Measurements from ENCODE around the gene ODF2.

ODF2 gene

DNA sequence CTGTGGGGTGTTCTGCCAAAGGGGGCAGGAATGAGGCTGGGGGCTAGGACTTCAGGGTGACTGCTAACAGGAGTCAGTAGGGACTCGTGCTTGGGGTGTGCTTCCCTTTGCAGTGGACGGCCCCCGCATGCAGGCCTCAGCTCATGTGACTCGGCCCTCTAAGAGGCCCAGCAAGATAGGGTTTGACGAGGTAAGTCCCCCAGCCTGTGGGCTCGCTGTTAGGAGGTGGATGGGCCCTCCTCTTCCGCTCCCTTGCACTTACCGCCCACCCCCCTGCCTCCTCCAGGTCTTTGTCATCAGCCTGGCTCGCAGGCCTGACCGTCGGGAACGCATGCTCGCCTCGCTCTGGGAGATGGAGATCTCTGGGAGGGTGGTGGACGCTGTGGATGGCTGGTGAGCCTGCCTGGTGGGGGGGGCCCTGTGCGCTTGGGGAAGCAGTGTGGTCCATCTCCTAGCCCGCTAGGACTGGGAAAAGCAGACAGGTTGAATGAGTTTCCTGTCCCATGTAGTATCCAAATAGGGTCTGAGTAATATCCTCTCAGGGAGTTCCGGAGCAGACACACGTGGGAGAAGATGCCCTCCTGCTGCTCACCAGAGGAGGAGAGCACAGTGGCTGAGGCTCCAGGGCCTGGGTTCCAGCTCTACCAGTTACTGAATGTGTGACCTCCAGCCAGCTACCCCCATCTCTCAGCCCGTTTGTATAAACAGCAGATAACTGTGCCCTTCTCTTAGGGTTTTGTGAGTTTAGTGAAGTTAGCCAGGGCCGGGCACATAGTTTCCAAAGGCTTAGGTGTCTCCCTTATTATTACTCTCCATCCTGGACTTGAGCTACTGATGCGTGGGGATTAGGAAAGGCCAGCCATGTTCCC, 26.9 kb upstream of the ODF2 start:
- DNase-seq (ENCODE audit: low read depth, low spot score), result no peak
- Histone ChIP-seq H3K4me1 (ENCODE audit: insufficient read depth, insufficient read length) (peaks cover 14% of the 10 kb centered on the region), H3K36me3 (ENCODE audit: insufficient read depth, insufficient read length, low read length) (peaks cover 15% of the 10 kb centered on the region), H3K4me3 (ENCODE audit: insufficient read length, low read depth) (no peak overlapping the region), H3K9ac (ENCODE audit: insufficient read length, low read depth) (peak overlapping the region; percentile 57), H3K9me3 (ENCODE audit: insufficient read depth, low read length) (no peaks in the 10 kb centered on the region), H3K27me3 (ENCODE audit: insufficient read depth, insufficient read length) (no peaks in the 10 kb centered on the region)
- TF ChIP-seq SUZ12 (IDR thresholded peaks at IDR 0.05; ENCODE audit: extremely low read depth, insufficient read depth, insufficient read length) (no peak), YY1 (IDR thresholded peaks at IDR 0.05; ENCODE audit: insufficient read depth, insufficient read length) (no peak), ZNF274 (IDR thresholded peaks at IDR 0.05; ENCODE audit: low read depth, low read length) (no peak)

DNA sequence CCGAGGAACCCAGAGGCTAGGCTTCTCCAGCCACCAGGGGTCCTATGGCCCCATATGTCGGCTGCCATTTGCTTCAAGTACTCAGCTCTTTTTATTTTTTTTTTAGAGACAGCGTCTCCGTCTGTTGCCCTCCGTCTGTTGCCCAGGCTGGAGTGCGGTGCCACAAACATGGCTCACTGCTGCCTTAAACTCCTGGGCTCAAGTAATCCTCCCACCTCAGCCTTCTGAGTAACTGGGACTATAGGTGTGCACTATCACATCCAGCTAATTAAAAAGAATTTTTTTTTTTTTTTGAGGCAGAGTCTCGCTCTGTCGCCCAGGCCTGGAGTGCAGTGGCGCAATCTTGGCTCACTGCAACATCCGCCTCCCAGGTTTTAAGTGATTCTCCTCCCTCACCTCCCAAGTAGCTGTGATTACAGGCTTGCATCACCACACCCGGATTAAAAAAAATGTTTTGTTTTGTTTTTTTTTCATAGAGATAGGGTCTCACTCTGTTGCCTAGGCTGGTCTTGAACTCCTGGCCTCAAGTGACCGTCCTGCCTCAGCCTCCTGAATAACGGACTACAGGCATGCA, 26.2 kb upstream of the ODF2 start:
- DNase-seq (ENCODE audit: low read depth, low spot score), result no peak
- Histone ChIP-seq H3K36me3 (ENCODE audit: insufficient read depth, insufficient read length, low read length) (peaks cover 15% of the 10 kb centered on the region), H3K4me1 (ENCODE audit: insufficient read depth, insufficient read length) (peaks cover 11% of the 10 kb centered on the region), H3K27me3 (ENCODE audit: insufficient read depth, insufficient read length) (no peaks in the 10 kb centered on the region), H3K4me3 (ENCODE audit: insufficient read length, low read depth) (no peak overlapping the region), H3K9me3 (ENCODE audit: insufficient read depth, low read length) (no peaks in the 10 kb centered on the region), H3K9ac (ENCODE audit: insufficient read length, low read depth) (no peak overlapping the region)
- TF ChIP-seq SUZ12 (IDR thresholded peaks at IDR 0.05; ENCODE audit: extremely low read depth, insufficient read depth, insufficient read length) (no peak), YY1 (IDR thresholded peaks at IDR 0.05; ENCODE audit: insufficient read depth, insufficient read length) (no peak), ZNF274 (IDR thresholded peaks at IDR 0.05; ENCODE audit: low read depth, low read length) (no peak)

- no peak overlapping the region for H3K9ac ChIP-seq (ENCODE audit: insufficient read length, low read depth)
- TF ChIP-seq SUZ12 (IDR thresholded peaks at IDR 0.05; ENCODE audit: extremely low read depth, insufficient read depth, insufficient read length) (no peak), YY1 (IDR thresholded peaks at IDR 0.05; ENCODE audit: insufficient read depth, insufficient read length) (no peak), ZNF274 (IDR thresholded peaks at IDR 0.05; ENCODE audit: low read depth, low read length) (no peak)
- H3K36me3 ChIP-seq (ENCODE audit: insufficient read depth, insufficient read length, low read length), result peaks cover 19% of the 10 kb centered on the region
- no peaks in the 10 kb centered on the region for H3K9me3 ChIP-seq (ENCODE audit: insufficient read depth, low read length)
- peaks cover 11% of the 10 kb centered on the region for H3K4me1 ChIP-seq (ENCODE audit: insufficient read depth, insufficient read length)
- H3K4me3 ChIP-seq (ENCODE audit: insufficient read length, low read depth), result no peak overlapping the region
- no peak for DNase-seq (ENCODE audit: low read depth, low spot score)
- H3K27me3 ChIP-seq (ENCODE audit: insufficient read depth, insufficient read length), result no peaks in the 10 kb centered on the region
Measured at GRCh38 chr9:128431207-128431606, 24.6 kb upstream of the ODF2 start.

GRCh38 chr9:128434340-128434739, 21.5 kb upstream of the ODF2 start:
- H3K27me3 ChIP-seq (ENCODE audit: insufficient read depth, insufficient read length), result no peaks in the 10 kb centered on the region
- no peak for DNase-seq (ENCODE audit: low read depth, low spot score)
- H3K4me3 ChIP-seq (ENCODE audit: insufficient read length, low read depth), result no peak overlapping the region
- H3K4me1 ChIP-seq (ENCODE audit: insufficient read depth, insufficient read length), result peaks cover 12% of the 10 kb centered on the region
- peaks cover 20% of the 10 kb centered on the region for H3K36me3 ChIP-seq (ENCODE audit: insufficient read depth, insufficient read length, low read length)
- no peak overlapping the region for H3K9ac ChIP-seq (ENCODE audit: insufficient read length, low read depth)
- TF ChIP-seq SUZ12 (IDR thresholded peaks at IDR 0.05; ENCODE audit: extremely low read depth, insufficient read depth, insufficient read length), result no peak
- no peak for TF ChIP-seq ZNF274 (IDR thresholded peaks at IDR 0.05; ENCODE audit: low read depth, low read length)
- TF ChIP-seq YY1 (IDR thresholded peaks at IDR 0.05; ENCODE audit: insufficient read depth, insufficient read length), result no peak
- H3K9me3 ChIP-seq (ENCODE audit: insufficient read depth, low read length), result no peaks in the 10 kb centered on the region

- no peak for TF ChIP-seq SUZ12 (IDR thresholded peaks at IDR 0.05; ENCODE audit: extremely low read depth, insufficient read depth, insufficient read length)
- TF ChIP-seq ZNF274 (IDR thresholded peaks at IDR 0.05; ENCODE audit: low read depth, low read length), result no peak
- TF ChIP-seq YY1 (IDR thresholded peaks at IDR 0.05; ENCODE audit: insufficient read depth, insufficient read length), result no peak
- Histone ChIP-seq H3K27me3 (ENCODE audit: insufficient read depth, insufficient read length) (no peaks in the 10 kb centered on the region), H3K9me3 (ENCODE audit: insufficient read depth, low read length) (no peaks in the 10 kb centered on the region), H3K4me3 (ENCODE audit: insufficient read length, low read depth) (no peak overlapping the region), H3K9ac (ENCODE audit: insufficient read length, low read depth) (no peak overlapping the region), H3K4me1 (ENCODE audit: insufficient read depth, insufficient read length) (peaks cover 13% of the 10 kb centered on the region), H3K36me3 (ENCODE audit: insufficient read depth, insufficient read length, low read length) (peaks cover 20% of the 10 kb centered on the region)
- DNase-seq (ENCODE audit: low read depth, low spot score), result no peak
Measured at GRCh38 chr9:128435611-128436010, 20.2 kb upstream of the ODF2 start.

GRCh38 chr9:128438343-128439109, 17.3 kb upstream of the ODF2 start:
- H3K9me3 ChIP-seq (ENCODE audit: insufficient read depth, low read length), result no peaks in the 10 kb centered on the region
- H3K9ac ChIP-seq (ENCODE audit: insufficient read length, low read depth), result peak overlapping the region; percentile 21

More at GRCh38 chr9:128438343-128439109, 17.3 kb upstream of the ODF2 start:
- Histone ChIP-seq H3K4me3 (ENCODE audit: insufficient read length, low read depth) (no peak overlapping the region), H3K27me3 (ENCODE audit: insufficient read depth, insufficient read length) (no peaks in the 10 kb centered on the region), H3K36me3 (ENCODE audit: insufficient read depth, insufficient read length, low read length) (peaks cover 16% of the 10 kb centered on the region), H3K4me1 (ENCODE audit: insufficient read depth, insufficient read length) (peaks cover 11% of the 10 kb centered on the region)
- TF ChIP-seq ZNF274 (IDR thresholded peaks at IDR 0.05; ENCODE audit: low read depth, low read length), result no peak
- no peak for TF ChIP-seq SUZ12 (IDR thresholded peaks at IDR 0.05; ENCODE audit: extremely low read depth, insufficient read depth, insufficient read length)
- no peak for TF ChIP-seq YY1 (IDR thresholded peaks at IDR 0.05; ENCODE audit: insufficient read depth, insufficient read length)
- DNase-seq (ENCODE audit: low read depth, low spot score), result no peak
